SK-N-SH treated with all-trans-retinoic acid at 6 μM for 48 hours (cell line): ENCODE data around the gene LPXN.

Experiments
- ATAC-seq: fragments of 200-7000 bp; cut with Tn5 transposase; 3 replicates; pipeline ENCODE4 v1.9.1; 2020; ENCODE audit warnings: mild to moderate bottlenecking, moderate library complexity
- ARNTL ChIP-seq: fragments of 450-650 bp; formaldehyde crosslinking; IDR thresholded peaks from 2 replicates; pipeline ENCODE4 v1.5.0; 2020; ENCODE audit warnings: low read depth, mild to moderate bottlenecking, moderate library complexity, borderline replicate concordance
- BACH2 ChIP-seq: fragments of 250-450 bp; sonication (Bioruptor Pico); IDR thresholded peaks from 2 replicates; pipeline ENCODE4 v1.9.0; 2021; ENCODE audit warnings: mild to moderate bottlenecking, borderline replicate concordance
- CSDC2 ChIP-seq: fragments of 250-450 bp; sonication (Bioruptor Pico); IDR thresholded peaks from 2 replicates; pipeline ENCODE4 v1.5.0; 2020; ENCODE audit warnings: mild to moderate bottlenecking, moderate library complexity
- CSRNP3 ChIP-seq: fragments of 250-450 bp; sonication (Bioruptor Pico); IDR thresholded peaks from 2 replicates; pipeline ENCODE4 v1.5.1; 2021; ENCODE audit warnings: mild to moderate bottlenecking, moderate library complexity
- GLIS3 ChIP-seq: fragments of 250-450 bp; sonication (Bioruptor Pico); IDR thresholded peaks from 2 replicates; pipeline ENCODE4 v1.5.0; 2020; ENCODE audit warnings: mild to moderate bottlenecking, moderate library complexity
- OSR1 ChIP-seq: fragments of 250-450 bp; sonication (Bioruptor Pico); IDR thresholded peaks from 2 replicates; pipeline ENCODE4 v1.8.0; 2022; ENCODE audit warnings: moderate library complexity, mild to moderate bottlenecking, inconsistent platforms
- PATZ1 ChIP-seq: fragments of 250-450 bp; sonication (Bioruptor Pico); IDR thresholded peaks from 2 replicates; pipeline ENCODE4 v1.8.0; 2020; ENCODE audit warnings: mild to moderate bottlenecking, moderate library complexity, borderline replicate concordance
- PPARA ChIP-seq: fragments of 250-450 bp; sonication (Bioruptor Pico); IDR thresholded peaks from 2 replicates; pipeline ENCODE4 v1.5.0; 2020; ENCODE audit warnings: mild to moderate bottlenecking, borderline replicate concordance
- RARB ChIP-seq: fragments of 250-450 bp; sonication (Bioruptor Pico); IDR thresholded peaks from 2 replicates; pipeline ENCODE4 v1.8.0; 2021; ENCODE audit warnings: mild to moderate bottlenecking, moderate library complexity
- SNAI2 ChIP-seq: fragments of 250-450 bp; sonication (Bioruptor Pico); IDR thresholded peaks from 2 replicates; pipeline ENCODE4 v1.5.0; 2020; ENCODE audit warnings: mild to moderate bottlenecking, moderate library complexity
- TCF4 ChIP-seq: fragments of 250-450 bp; sonication (Bioruptor Pico); IDR thresholded peaks from 2 replicates; pipeline ENCODE4 v1.8.0; 2021; ENCODE audit warnings: mild to moderate bottlenecking, moderate library complexity, borderline replicate concordance
- TOX ChIP-seq: fragments of 250-450 bp; sonication (Bioruptor Pico); IDR thresholded peaks from 2 replicates; pipeline ENCODE4 v1.8.0; 2021; ENCODE audit warnings: mild to moderate bottlenecking, moderate library complexity, borderline replicate concordance
- ZC3H10 ChIP-seq: fragments of 250-450 bp; sonication (Bioruptor Pico); IDR thresholded peaks from 2 replicates; pipeline ENCODE4 v1.5.1; 2021; ENCODE audit warnings: mild to moderate bottlenecking, moderate library complexity
- ZFP3 ChIP-seq: fragments of 250-450 bp; sonication (Bioruptor Pico); IDR thresholded peaks from 2 replicates; pipeline ENCODE4 v1.5.0; 2020; ENCODE audit warnings: mild to moderate bottlenecking, moderate library complexity
- ZFP30 ChIP-seq: fragments of 450-650 bp; formaldehyde crosslinking; IDR thresholded peaks from 2 replicates; pipeline ENCODE4 v1.5.0; 2022; ENCODE audit warnings: mild to moderate bottlenecking, moderate library complexity
- ZNF565 ChIP-seq: fragments of 450-650 bp; formaldehyde crosslinking; conservative IDR thresholded peaks from 2 replicates; pipeline ENCODE4 v1.5.0; 2020; ENCODE audit warnings: low read depth, mild to moderate bottlenecking, moderate library complexity
- ZNF70 ChIP-seq: fragments of 450-650 bp; formaldehyde crosslinking; IDR thresholded peaks from 2 replicates; pipeline ENCODE4 v1.5.0; 2020; ENCODE audit warnings: mild to moderate bottlenecking, moderate library complexity
- ZNF8 ChIP-seq: fragments of 450-650 bp; formaldehyde crosslinking; IDR thresholded peaks from 2 replicates; pipeline ENCODE4 v1.5.0; 2020; ENCODE audit warnings: mild to moderate bottlenecking, moderate library complexity
- TF ChIP-seq, protein P1 (sequence below): fragments of 250-450 bp; sonication (Bioruptor Pico); IDR thresholded peaks from 2 replicates; pipeline ENCODE4 v1.5.1; 2020; ENCODE audit warnings: low read depth, mild to moderate bottlenecking, moderate library complexity
- TF ChIP-seq, protein P2 (sequence below): fragments of 250-450 bp; sonication (Bioruptor Pico); IDR thresholded peaks from 2 replicates; pipeline ENCODE4 v1.8.0; 2021; ENCODE audit warnings: low read depth, mild to moderate bottlenecking, moderate library complexity, borderline replicate concordance

Gene LPXN

DNA sequence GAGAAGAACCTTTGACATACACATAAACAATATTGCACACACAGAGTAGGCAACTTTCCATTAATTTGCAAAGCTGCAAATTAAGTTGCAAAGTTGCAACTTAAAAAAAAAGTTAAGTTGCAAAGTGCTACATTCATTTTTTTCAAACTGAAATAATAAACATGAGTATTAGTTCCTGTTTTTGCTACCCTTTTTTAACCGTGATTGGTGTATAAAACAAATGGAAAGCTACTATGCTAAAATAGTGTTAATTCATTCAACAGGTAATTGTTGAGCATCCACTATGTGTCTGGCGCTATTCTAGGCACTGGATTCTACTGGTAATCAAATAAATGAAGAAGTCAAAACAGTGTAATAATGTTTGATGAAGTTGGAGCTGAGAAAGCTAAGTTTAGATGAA is 11.3 kb upstream of the LPXN start:
- TF ChIP-seq RARB (CRISPR knock-in tag) (no peak), TCF4 (CRISPR knock-in tag) (no peak), OSR1 (no peak), TOX (CRISPR knock-in tag) (no peak), ZFP30 (CRISPR knock-in tag) (no peak), ZNF70 (CRISPR knock-in tag) (no peak), GLIS3 (CRISPR knock-in tag) (no peak), PPARA (CRISPR knock-in tag) (no peak), ZNF8 (CRISPR knock-in tag) (no peak), CSRNP3 (CRISPR knock-in tag) (no peak), BACH2 (CRISPR knock-in tag) (no peak), ZC3H10 (CRISPR knock-in tag) (no peak)
- TF ChIP-seq, protein P1, sequence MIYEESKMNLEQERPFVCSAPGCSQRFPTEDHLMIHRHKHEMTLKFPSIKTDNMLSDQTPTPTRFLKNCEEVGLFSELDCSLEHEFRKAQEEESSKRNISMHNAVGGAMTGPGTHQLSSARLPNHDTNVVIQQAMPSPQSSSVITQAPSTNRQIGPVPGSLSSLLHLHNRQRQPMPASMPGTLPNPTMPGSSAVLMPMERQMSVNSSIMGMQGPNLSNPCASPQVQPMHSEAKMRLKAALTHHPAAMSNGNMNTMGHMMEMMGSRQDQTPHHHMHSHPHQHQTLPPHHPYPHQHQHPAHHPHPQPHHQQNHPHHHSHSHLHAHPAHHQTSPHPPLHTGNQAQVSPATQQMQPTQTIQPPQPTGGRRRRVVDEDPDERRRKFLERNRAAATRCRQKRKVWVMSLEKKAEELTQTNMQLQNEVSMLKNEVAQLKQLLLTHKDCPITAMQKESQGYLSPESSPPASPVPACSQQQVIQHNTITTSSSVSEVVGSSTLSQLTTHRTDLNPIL: no peak

GRCh38 chr11:58582437-58582836 is 6.8 kb upstream of the LPXN start:
- no peak for ATAC-seq
- no peak for TF ChIP-seq OSR1
- TF ChIP-seq PATZ1 (CRISPR knock-in tag): no peak
- no peak for TF ChIP-seq GLIS3 (CRISPR knock-in tag)
- no peak for TF ChIP-seq RARB (CRISPR knock-in tag)
- no peak for TF ChIP-seq ZC3H10 (CRISPR knock-in tag)
- TF ChIP-seq ZNF565: no peak
- TF ChIP-seq ARNTL (CRISPR knock-in tag): no peak
- TF ChIP-seq, protein P1: no peak
- TF ChIP-seq ZNF70 (CRISPR knock-in tag): no peak
- TF ChIP-seq, protein P2, sequence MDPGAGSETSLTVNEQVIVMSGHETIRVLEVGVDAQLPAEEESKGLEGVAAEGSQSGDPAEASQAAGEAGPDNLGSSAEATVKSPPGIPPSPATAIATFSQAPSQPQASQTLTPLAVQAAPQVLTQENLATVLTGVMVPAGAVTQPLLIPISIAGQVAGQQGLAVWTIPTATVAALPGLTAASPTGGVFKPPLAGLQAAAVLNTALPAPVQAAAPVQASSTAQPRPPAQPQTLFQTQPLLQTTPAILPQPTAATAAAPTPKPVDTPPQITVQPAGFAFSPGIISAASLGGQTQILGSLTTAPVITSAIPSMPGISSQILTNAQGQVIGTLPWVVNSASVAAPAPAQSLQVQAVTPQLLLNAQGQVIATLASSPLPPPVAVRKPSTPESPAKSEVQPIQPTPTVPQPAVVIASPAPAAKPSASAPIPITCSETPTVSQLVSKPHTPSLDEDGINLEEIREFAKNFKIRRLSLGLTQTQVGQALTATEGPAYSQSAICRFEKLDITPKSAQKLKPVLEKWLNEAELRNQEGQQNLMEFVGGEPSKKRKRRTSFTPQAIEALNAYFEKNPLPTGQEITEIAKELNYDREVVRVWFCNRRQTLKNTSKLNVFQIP: no peak
- no peak for TF ChIP-seq BACH2 (CRISPR knock-in tag)
- no peak for TF ChIP-seq SNAI2 (CRISPR knock-in tag)
- no peak for TF ChIP-seq ZFP3
- TF ChIP-seq CSDC2: no peak

More for the DNA sequence above, 11.3 kb upstream of the LPXN start:
- no peak for ATAC-seq

GRCh38 chr11:58580311-58580710 is 4.7 kb upstream of the LPXN start:
- ATAC-seq: no peak
- no peak for TF ChIP-seq ZNF8 (CRISPR knock-in tag)
- TF ChIP-seq, protein P2: no peak
- TF ChIP-seq ZNF565: no peak
- TF ChIP-seq SNAI2 (CRISPR knock-in tag): no peak
- TF ChIP-seq ARNTL (CRISPR knock-in tag): no peak
- no peak for TF ChIP-seq TCF4 (CRISPR knock-in tag)
- TF ChIP-seq CSDC2: no peak
- TF ChIP-seq GLIS3 (CRISPR knock-in tag): no peak
- no peak for TF ChIP-seq BACH2 (CRISPR knock-in tag)
- no peak for TF ChIP-seq PPARA (CRISPR knock-in tag)
- TF ChIP-seq RARB (CRISPR knock-in tag): no peak
- TF ChIP-seq, all 23 proteins: peak for 0
